IPS-NIHi11 (cell line): ENCODE data around the gene PLCB1.

Experiments used
- DNase-seq: peaks from one replicate; pipeline ENCODE4 v3.0.0; 2012; ENCODE audit warnings: mixed read lengths, low spot score

Gene PLCB1

DNA sequence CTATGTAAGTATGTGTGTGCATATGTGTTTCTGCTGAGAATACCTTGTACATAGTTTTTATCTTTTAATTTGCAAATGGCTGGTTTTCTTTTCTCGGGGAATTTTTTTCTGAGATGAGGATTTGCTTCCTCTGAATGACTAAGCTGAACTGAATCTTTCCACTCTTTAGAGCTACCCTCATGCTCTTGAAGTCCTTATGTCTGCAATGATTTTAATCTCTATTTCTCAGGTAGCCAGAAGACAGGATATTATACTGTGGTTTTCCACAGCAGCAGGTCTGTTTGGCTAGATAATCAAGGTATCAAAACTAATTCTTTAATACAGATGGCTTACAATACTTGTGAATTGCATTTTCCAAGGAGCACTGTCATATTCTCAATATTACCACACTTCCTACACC lies 114.7 kb downstream of the PLCB1 start:
- DNase-seq, result no peak

DNA sequence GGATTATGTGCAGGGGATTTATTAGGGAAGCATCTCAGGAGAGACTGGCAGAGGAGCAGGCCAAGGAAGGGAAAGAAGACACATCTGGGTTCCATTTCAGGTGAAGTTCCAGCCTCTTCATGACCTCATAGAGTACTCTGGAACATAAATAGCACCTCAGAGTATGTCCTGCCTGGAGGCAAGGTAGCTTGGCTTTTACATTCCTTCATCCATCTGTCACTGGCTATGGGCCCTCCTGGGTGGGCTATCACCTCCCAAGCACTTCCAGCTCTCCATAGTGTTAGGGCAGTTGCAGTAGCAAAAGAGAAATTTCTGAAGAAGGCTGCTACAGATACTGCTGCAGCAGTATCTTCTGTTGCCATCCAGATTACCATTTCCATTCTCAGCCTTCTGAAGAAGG lies 116.0 kb downstream of the PLCB1 start:
- no peak for DNase-seq

DNA sequence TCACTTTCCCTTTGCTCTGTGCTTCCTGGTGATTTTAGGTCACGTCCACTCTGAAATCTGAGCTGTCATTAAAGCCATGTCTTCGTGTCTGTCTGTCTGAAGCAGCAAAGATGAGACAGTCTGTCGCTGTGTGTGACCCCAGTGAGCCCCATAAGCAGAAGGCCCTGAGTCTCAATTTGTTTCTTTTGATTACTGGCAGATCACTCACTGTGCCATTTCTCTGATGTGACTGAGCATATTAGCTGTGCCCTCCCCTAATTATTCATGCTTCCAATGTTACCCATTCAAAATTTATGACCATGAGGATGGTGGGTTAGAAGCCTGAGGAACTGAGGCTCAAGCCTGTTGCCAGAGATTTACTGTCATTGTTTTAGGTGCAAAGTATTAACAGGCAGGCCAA lies 117.6 kb downstream of the PLCB1 start:
- no peak for DNase-seq

DNA sequence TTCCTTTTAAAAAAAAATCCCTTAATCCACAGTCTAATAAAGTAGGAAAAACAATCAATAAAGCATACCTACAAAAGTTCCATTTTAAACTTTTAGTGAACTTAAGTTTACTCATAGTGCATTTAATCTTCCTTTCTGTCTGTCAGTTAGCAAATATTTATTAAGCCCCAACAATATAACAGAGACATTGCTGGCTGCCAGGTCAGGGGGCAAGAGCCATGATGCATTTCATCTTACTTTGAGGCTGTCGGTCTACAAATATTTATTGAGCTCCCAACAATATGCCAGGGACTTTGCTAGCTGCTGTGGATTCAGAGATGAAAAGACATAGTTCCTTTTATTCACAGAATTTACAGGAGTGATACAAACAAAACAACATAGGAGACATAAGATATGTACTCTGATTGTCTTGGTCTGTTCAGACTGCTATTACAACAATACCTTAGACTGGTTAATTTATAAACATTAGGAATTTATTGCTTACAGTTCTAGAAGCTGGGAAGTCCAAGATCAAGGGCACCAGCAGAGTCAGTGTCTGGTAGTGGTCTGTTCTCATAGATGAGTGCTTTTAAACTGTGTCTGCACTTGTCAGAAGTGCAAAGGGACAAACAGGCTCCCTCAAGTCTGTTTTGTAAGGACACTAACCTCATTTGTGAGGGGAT lies 118.6 kb downstream of the PLCB1 start:
- no peak for DNase-seq

DNA sequence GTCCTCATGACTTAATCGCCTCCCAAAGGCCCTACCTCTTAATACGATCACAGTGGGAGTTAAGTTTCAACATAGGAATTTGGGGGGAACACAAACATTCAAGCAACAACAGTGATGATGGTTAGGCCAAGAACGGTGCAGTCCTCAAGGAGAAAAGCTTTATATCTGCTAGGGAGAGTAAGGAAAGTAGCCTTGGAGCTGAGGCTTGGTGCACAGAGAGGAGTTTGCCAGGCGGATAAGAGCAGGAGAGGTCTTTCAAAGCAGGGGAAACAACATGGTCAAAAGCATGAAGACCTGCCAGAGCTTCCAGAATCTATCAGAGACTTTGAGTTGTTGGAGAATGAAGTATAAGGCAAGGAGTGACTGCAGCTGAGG lies 119.1 kb downstream of the PLCB1 start:
- DNase-seq, result no peak

DNA sequence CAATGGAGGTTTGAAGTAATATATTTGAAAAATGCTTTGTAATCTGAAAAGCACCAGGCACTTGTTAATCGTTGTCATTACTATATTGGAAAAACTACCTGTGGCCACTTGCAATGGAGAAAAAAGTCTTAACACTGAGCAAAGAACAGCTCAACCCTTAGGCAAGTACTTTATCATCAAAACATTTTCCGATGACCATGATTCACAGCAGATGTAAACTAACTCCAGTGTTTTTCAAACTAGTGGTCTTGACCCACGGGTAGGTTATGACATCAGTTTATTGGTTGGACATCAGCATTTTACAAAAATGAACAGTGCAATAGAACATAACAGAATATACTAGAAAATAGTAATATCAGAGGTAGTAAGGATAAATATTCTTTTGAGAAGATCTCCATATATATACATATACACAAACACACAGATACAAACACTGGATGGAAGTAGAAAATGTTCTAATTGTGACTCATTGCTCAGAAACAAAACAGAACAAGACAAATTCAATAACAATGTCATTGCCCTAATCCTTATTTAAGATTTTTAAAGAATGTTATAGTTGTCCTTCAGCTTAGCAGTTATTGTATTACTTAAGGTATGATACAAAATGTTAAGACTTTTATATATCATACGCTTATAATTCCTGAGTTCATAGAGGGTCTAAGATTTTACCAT lies 123.0 kb downstream of the PLCB1 start:
- DNase-seq, result no peak

DNA sequence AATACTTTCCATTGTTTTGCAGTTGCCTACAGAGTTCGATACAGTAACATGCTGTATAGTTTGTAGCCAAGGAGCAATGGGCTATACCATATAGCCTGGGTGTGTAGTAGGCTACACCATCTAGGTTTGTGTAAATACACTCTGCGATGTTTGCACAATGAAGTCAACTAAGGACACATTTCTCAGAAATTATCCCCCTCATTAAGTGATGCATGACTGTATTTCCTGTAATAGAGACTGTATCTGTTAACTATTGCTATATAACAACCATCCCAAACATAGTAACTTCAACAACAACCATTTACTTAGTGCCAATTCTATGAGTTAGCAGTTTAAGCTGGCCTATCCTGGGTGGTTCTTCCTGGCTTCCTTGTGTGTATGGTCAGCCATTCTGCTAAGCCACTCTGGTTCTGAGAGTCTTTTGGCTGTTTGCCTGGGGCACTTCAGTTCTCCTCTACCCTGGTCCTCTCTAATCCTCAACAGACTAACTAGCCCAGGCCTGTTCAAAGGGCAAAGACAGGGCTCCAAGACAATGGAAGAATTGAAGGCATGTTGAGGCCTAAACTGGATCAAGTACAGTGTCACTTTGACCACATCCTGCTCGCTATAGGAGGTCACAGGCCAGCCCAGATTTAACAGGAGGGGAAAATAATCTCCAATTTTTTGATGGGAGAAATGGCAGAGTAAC lies 124.0 kb downstream of the PLCB1 start:
- no peak for DNase-seq

DNA sequence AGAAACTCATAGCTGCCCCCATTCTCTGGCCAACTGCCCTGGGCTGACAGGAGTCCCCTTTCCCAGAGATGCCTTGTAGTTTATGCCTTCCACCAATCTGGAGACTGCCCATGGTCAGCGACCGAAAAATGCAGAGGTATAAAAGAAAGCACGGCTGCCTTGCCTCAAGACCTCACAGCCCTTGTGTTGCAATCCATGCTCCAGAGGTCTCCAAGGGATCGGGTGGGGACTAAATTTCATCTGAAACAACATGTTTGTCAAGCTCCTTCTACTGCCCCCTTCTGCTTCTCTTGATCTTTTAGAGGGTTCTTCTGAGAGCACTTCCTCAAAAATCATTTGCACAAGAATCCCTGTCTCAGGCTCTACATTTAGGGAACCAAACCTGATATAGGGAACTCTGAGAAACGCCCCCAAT lies 128.8 kb downstream of the PLCB1 start:
- DNase-seq, result no peak

DNA sequence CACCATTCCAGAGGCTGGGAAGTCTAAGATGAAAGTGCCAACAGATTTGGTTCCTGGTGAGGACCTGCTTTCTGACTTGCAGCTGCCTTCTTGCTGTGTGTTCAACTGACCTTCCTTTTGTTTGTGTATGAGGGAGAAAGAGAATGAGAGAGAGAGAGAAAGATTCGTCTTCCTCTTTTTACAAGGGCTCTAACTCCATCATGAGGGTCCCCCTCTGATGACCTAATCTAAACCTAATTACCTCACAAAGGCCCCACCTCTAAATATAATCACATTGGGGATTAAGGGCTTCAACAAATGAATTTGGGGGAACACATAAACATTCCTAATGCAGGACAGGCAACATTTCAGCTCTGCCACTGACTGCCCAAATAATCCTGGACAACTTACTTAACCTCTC lies 130.7 kb downstream of the PLCB1 start:
- no peak for DNase-seq

DNA sequence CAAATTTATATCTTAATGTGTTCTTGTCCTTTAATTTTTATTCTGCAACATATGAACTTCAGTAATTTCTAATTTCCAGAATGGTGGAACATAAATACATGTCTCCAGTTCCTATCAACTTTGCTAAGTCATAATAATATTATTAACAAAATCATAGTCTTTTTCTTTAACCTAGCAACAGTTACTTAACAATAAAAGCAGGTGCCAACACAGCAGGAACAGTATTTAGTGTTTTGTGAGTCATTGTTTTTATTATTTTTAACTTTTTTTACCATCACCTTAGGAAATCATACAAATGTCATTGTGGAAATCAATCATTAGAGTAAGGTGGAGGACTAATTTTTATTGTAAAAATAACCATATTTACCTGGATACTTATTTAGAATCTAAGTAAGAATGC lies 133.5 kb downstream of the PLCB1 start:
- DNase-seq, result no peak

DNA sequence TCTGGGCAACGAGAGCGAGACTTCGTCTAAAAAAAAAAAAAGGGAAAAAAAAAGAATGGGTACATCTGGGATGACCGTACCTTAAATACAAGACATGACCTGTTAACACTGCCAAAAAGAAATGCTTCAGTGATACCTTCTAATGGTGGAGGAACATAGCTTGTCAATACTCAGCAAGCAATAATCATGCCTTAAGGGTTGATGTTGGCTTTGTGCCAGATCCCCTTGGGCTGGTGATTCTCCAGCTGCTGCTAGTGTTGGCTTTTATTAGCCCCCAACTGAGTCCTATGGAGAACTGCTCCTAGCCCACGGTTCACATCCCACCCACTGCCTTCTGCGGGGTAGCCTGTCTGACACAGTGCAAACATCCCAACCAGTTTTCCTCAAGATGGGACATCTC lies 134.9 kb downstream of the PLCB1 start:
- DNase-seq, result no peak

DNA sequence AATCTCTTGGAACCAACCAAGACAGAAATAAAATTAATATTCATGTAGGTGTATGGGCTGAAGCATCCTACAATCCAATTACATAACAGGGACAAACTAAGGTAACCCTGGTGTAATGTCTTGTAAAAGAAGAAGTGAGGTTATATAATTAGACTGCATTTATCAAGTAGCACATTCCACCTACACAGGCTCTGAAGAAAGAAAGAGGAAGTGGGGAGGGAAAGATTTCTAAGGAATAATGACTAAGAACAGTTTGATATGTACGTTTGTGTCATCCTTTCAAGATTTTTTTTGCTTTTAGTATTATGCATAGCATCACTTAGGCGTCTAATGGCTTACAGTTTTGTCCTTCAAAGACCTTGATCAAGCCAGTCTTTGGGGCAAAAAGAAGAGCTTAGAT lies 139.7 kb downstream of the PLCB1 start:
- no peak for DNase-seq

DNA sequence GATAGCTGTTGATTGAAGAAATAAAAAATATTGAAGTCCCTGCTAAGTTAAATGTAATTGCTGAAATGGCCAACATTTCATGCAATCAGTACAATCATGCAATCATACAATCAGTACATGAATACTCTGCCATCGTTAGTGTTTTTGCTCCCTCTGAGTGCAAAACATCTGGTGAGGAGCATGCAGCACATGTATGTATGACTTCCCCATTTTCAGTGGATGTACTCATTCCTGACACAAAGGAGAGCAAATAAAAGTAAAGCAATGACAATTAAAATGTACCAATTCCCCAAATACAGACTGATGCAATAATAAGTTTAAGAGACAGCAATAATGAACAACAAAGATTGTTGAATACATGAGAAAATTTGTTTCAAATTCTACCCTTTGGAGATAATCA lies 140.7 kb downstream of the PLCB1 start:
- DNase-seq, result no peak

DNA sequence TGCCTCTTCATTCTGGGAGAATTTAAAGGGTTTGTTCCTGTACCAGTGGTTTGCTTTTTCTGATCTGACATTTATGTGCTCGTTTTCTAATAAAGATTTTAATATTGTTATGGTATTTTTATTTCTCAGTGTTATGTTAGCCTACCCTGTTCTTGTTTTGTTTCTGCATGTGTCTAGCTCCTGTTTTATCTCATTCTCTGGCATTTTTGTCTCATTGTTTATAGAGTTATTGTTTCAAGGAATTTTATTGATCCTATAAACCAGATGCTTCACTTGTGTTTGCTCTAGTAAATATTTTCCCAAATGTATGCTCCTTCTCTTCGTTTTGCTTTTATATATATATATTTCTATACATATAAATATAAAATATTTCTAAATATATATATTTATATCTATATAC lies 152.8 kb downstream of the PLCB1 start:
- no peak for DNase-seq

DNA sequence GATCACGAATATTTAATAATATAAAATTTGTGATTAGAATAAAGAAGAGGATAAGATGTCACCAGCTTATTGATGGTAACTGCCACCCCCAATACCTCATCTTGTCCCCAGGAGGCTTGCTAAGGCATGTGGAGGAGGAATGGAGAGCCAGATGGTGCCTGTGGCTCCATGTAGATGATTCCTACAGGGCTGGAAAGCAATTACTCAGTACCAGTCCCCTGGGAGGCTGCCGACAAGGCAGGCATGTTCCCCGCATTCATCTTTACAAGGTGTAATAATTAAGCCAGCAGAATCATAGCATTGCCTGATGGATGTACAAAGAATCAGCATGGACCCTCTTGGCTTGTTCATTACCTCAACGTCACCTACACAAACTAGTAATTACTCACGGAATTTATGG lies 155.3 kb downstream of the PLCB1 start:
- no peak for DNase-seq

DNA sequence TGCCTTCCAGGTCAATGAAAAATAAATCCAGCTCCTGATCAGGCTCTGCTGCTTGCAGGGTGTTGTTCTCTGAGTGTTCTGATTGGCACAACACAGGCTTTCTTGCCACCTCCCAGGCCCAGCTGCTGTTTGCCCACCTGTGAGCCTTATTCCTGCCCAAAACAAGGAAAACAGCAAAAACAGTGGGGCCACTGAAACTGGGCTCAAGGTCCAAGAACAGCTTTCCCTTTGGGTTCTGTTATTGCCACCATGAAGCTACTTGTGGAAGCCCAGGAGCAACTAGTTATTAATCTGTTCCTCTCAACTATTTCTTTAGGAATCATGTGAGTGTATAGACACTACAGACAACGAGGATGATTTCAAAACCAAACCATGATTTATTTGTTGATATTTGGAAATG lies 159.1 kb downstream of the PLCB1 start:
- no peak for DNase-seq

DNA sequence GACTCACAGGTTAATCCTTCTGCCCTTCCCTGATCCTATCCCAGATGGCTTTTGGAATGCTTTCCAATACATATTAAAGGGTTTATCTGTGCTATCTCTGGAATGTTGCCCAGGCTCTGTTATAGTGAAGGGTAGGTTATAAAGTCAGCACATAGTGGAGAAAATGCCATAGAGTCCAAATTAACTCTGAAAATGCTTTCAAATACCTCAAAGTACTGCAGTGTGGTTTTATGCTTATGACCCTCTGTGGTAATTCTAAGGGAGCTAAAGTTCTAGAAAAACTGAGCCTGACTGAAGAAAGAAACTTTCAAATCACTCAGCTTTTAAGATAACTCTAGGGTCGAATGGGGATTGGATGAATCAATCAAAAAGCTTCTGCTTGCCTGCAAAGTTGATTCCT lies 159.8 kb downstream of the PLCB1 start:
- no peak for DNase-seq

DNA sequence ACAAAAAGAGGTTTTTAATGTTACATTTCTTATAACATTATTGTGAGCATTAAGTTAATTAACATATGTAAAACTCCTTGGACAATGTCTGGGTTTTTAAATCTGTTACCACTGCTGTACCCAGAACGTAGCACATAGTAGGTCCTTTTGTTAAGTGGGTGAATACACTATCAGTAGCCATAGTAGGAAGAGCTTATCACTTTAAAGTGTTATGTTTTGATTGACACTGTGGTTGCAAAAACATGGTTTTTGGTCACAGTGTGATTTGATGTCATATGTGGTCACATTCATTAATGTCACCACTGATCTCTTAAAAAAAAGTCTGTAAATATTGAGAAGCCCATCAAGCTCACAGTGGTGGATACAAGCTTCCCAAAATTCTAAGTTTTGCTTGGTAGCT lies 160.7 kb downstream of the PLCB1 start:
- no peak for DNase-seq

DNA sequence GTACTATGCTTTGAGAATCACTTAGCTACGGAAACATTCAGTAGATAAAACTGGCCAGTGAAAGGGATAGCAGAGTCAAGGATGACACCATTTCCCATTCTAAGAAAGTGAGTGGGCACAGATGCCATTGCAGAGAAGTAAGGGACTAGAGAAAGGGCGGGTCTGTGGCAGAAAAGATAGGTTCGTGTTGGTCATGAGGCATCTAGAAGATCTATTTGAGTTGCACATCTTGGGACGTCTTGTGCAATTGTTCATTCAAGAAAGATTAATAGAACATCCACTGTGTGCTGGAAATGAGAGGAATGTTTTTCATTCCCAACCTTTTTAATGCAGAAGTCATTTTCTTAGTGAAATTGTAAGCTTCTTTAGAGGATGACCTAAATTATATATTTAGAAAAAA lies 161.7 kb downstream of the PLCB1 start:
- no peak for DNase-seq

DNA sequence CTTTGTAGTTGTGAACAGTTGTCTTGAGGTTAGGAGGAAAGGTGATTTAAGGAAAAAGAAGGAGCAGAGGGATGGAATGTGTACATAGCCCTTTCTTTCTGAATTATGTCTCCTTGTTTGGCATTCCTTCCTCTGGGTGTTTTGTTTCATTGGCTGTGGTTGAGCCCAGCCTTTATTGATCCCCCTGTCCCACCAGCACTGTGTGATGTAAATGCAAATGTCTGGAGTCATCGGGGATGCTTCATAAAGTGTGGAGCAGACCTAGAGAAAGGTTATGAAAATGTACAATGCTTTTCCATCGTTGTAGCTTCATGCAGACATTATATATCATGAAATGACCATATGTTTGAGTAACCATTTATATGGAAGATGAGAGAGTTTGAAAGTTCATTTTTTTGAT lies 164.5 kb downstream of the PLCB1 start:
- no peak for DNase-seq

DNA sequence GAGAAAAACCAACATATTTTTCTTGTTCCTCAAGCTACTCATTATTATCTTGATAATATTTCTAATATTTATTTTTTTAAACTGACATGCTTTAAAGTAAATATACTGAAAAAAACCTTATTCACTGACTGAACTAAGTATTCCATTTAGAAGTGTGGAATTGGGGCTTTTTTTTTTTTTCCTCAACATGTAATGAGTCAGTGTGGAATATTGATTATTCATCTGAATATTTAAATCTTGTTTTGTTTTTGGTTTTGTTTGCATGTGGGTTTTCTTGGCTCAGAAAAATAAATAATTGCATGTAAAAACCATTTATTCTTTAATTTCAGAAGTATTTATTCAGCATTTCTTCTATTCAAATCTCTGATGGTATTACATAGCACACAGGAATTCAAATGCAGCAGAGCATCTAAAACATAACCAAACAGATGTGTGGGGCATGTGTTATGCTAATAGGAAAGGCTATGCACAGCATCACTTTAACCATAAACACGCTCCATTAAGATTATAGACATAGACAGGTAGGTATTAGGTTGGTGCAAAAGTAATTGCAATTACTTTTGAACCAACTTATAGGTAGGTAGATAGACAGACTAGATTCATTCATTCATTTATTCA lies 166.5 kb downstream of the PLCB1 start:
- DNase-seq, result no peak

DNA sequence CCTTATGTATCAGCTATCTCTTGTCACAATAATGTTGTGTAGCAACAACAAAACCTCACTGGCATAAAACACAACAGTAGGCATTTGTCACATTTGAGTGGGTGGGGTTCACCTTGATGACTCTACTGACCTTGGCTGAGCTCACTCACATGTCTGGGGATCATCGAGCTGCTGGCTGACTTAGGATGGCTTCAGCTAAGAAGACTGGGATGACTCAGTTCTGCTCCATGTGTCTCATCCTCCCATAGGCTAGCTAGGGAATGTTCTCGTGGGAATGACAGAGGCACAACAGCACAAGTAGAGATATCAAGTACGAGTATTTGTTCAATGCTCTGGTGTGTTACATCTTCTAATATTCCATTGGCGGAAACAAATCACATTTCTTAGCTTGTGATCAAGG lies 167.9 kb downstream of the PLCB1 start:
- DNase-seq, result no peak

DNA sequence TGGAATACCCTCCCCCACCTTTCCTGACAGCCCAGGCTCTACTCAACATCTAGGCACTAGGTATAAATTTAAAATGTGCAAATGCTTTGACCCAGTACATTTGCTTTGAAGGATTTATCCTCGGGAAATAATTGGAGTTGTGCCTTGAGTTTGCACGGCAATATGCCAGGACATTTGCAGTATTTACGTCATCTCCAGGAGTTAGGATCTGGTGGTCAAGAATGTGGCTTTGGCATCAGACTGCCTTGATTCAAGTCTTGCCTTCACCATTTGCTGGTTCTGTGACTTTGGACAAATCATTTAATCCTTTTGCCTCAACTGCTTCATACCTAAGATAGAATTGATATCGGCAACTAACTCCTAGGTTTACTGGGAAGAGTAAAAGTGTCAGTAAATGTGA lies 169.6 kb downstream of the PLCB1 start:
- DNase-seq, result no peak
